Measurements from ENCODE around the gene LRRTM4. TPM values are rescaled to one million over a fixed set of nuclear protein-coding genes. Genes with fewer than 3 reads are reported as not detected.
"Not testable (repeated sequence)": the region's sequence is repeated elsewhere in the genome, so short reads cannot be mapped to it uniquely, and the experiment has no call there.

Gene LRRTM4
- total RNA-seq, 1 donor from 2014 or later: 1.8 TPM

DNA sequence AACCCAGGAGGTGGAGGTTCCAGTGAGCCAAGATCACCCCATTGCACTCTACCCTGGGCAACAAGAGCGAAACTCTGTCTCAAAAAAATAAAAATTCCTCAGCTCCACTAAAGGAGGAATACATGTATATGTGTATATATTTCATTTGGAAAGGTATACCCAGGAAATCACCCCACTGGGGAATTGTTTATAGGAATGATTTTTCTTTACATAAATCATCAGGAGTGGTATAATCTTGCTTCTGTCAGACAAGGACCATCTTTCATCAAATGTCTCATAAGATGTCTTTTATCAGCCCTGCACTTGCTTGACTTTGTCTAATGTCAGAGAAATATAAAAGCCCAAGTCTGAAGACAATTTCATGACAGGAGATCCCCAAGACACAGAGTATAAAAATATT, 709.1 kb downstream of the LRRTM4 start:
- DNase-seq (ENCODE audit: low spot score): no peak
- Mint-ChIP-seq H3K4me3 (ENCODE audit: unreplicated experiment) (no peak overlapping the region), H3K4me1 (ENCODE audit: unreplicated experiment) (peaks cover 18% of the 10 kb centered on the region), H3K9me3 (ENCODE audit: unreplicated experiment) (no peaks in the 10 kb centered on the region), H3K36me3 (ENCODE audit: low read depth, unreplicated experiment) (no peaks in the 10 kb centered on the region), H3K27me3 (ENCODE audit: unreplicated experiment) (no peaks in the 10 kb centered on the region), H3K27ac (ENCODE audit: unreplicated experiment) (no peak overlapping the region)
- no peak for TF ChIP-seq CTCF (IDR thresholded peaks at IDR 0.05; ENCODE audit: unreplicated experiment)

DNA sequence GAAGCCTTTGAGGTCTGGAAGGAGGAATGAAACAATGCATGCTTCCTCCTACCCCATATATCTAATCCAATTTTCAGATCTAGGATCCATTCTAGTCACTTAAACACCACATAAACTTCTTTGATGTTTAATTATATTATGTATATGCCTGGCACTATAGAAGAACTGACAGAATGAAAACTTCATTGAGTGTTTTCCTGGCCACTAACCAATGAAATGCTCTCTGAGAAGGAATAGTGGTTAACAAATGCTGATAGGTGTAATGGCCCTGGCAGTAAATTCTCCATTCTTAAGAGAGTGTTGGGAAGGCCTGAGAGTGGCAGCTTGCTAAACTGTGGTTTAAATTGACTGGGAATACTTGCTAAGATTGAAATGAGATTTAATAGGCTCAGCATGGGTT, 710.0 kb downstream of the LRRTM4 start:
- H3K27ac Mint-ChIP-seq (ENCODE audit: unreplicated experiment): no peak overlapping the region

GRCh38 chr2:76809136-76809535, 713.0 kb downstream of the LRRTM4 start:
- peak overlapping the region; percentile 10 for H3K27ac Mint-ChIP-seq (ENCODE audit: unreplicated experiment)

More for the DNA sequence above, 710.0 kb downstream of the LRRTM4 start:
- H3K27me3 Mint-ChIP-seq (ENCODE audit: unreplicated experiment): no peaks in the 10 kb centered on the region
- H3K4me3 Mint-ChIP-seq (ENCODE audit: unreplicated experiment): no peak overlapping the region
- no peaks in the 10 kb centered on the region for H3K36me3 Mint-ChIP-seq (ENCODE audit: low read depth, unreplicated experiment)
- DNase-seq (ENCODE audit: low spot score): no peak
- H3K4me1 Mint-ChIP-seq (ENCODE audit: unreplicated experiment): peaks cover 18% of the 10 kb centered on the region
- H3K9me3 Mint-ChIP-seq (ENCODE audit: unreplicated experiment): no peaks in the 10 kb centered on the region
- TF ChIP-seq CTCF (IDR thresholded peaks at IDR 0.05; ENCODE audit: unreplicated experiment): no peak

GRCh38 chr2:76808732-76809131, 713.4 kb downstream of the LRRTM4 start:
- Mint-ChIP-seq H3K9me3 (ENCODE audit: unreplicated experiment) (no peaks in the 10 kb centered on the region), H3K4me1 (ENCODE audit: unreplicated experiment) (peaks cover 22% of the 10 kb centered on the region), H3K36me3 (ENCODE audit: low read depth, unreplicated experiment) (no peaks in the 10 kb centered on the region), H3K27me3 (ENCODE audit: unreplicated experiment) (no peaks in the 10 kb centered on the region), H3K4me3 (ENCODE audit: unreplicated experiment) (no peak overlapping the region), H3K27ac (ENCODE audit: unreplicated experiment) (peak overlapping the region; percentile 95)
- DNase-seq (ENCODE audit: low spot score): no peak
- TF ChIP-seq CTCF (IDR thresholded peaks at IDR 0.05; ENCODE audit: unreplicated experiment): no peak

More at GRCh38 chr2:76809136-76809535, 713.0 kb downstream of the LRRTM4 start:
- H3K4me3 Mint-ChIP-seq (ENCODE audit: unreplicated experiment): no peak overlapping the region
- peaks cover 22% of the 10 kb centered on the region for H3K4me1 Mint-ChIP-seq (ENCODE audit: unreplicated experiment)
- H3K9me3 Mint-ChIP-seq (ENCODE audit: unreplicated experiment): no peaks in the 10 kb centered on the region
- H3K36me3 Mint-ChIP-seq (ENCODE audit: low read depth, unreplicated experiment): no peaks in the 10 kb centered on the region
- H3K27me3 Mint-ChIP-seq (ENCODE audit: unreplicated experiment): no peaks in the 10 kb centered on the region
- no peak for DNase-seq (ENCODE audit: low spot score)
- TF ChIP-seq CTCF (IDR thresholded peaks at IDR 0.05; ENCODE audit: unreplicated experiment): no peak

GRCh38 chr2:76793647-76794334, 728.4 kb downstream of the LRRTM4 start:
- Mint-ChIP-seq H3K27me3 (ENCODE audit: unreplicated experiment) (peaks cover 3% of the 10 kb centered on the region), H3K27ac (ENCODE audit: unreplicated experiment) (no peak overlapping the region)
- no peak for TF ChIP-seq CTCF (IDR thresholded peaks at IDR 0.05; ENCODE audit: unreplicated experiment)

GRCh38 chr2:76781313-76781712, 740.9 kb downstream of the LRRTM4 start:
- not testable (repeated sequence) for DNase-seq (ENCODE audit: low spot score); H3K36me3 Mint-ChIP-seq (ENCODE audit: low read depth, unreplicated experiment); H3K9me3 Mint-ChIP-seq (ENCODE audit: unreplicated experiment); H3K27ac Mint-ChIP-seq (ENCODE audit: unreplicated experiment); H3K4me3 Mint-ChIP-seq (ENCODE audit: unreplicated experiment); H3K27me3 Mint-ChIP-seq (ENCODE audit: unreplicated experiment); H3K4me1 Mint-ChIP-seq (ENCODE audit: unreplicated experiment)

More at GRCh38 chr2:76793647-76794334, 728.4 kb downstream of the LRRTM4 start:
- no peak overlapping the region for H3K4me3 Mint-ChIP-seq (ENCODE audit: unreplicated experiment)
- no peaks in the 10 kb centered on the region for H3K9me3 Mint-ChIP-seq (ENCODE audit: unreplicated experiment)
- H3K36me3 Mint-ChIP-seq (ENCODE audit: low read depth, unreplicated experiment): no peaks in the 10 kb centered on the region
- no peak for DNase-seq (ENCODE audit: low spot score)
- no peaks in the 10 kb centered on the region for H3K4me1 Mint-ChIP-seq (ENCODE audit: unreplicated experiment)
